ENCODE measurements around the gene DTX3. TPM values are rescaled to one million over a fixed set of nuclear protein-coding genes. Genes with fewer than 3 reads are reported as not detected.
"Not testable (repeated sequence)": the region's sequence is repeated elsewhere in the genome, so short reads cannot be mapped to it uniquely, and the experiment has no call there.

The DTX3 gene
- total and polyA plus RNA-seq, 2 of the 13 experiments (the other 11 are each of a cell fraction or from before 2014, with no cell fraction given) = 9.0 to 27.2 TPM

DNA sequence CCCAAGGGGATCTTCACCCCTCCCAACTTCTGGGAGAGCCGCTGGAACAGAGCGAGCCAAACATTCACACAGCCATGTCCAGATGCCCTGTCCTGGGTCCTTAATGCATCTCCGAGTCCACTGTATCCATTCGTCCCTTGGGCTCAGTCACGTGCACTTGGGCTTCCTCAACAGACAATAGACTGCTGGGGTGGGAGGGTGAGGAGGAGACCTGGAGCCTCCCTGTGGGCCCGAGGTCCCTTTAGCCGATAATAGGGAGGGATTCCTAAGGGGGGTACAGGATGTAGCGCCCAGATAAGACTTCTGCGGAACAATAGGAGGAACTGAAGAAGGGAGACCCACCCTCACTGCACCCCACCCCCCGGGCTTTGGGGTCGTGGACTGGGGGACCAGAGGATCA lies 13.3 kb downstream of the DTX3 start:
- no TSS peak for BruUV-seq (replicated peaks)
- H3K27me3 ChIP-seq (ENCODE audit: control insufficient read depth in 1 of 2, insufficient read depth in 2 of 2, low read length in 2 of 2) = peaks cover 16 to 40% of the 10 kb centered on the region in 2 experiments
- FAIRE-seq (no peak), ATAC-seq (no peak), DNase-seq (ENCODE audit: low spot score) (no peak)
- TF ChIP-seq RBFOX2 (IDR thresholded peaks at IDR 0.05; ENCODE audit: low read depth, low read length) (no peak), KMT2B (CRISPR knock-in tag; IDR thresholded peaks at IDR 0.05) (no peak), SMAD3 (CRISPR knock-in tag; IDR thresholded peaks at IDR 0.05) (no peak)
- H2AFZ ChIP-seq (ENCODE audit: low read length) = no peak overlapping the region
- no peak overlapping the region for H3K4me2 ChIP-seq (ENCODE audit: low read depth, low read length)
- H3K9me3 ChIP-seq (ENCODE audit: low read length) = no peaks in the 10 kb centered on the region
- POLR2A ChIA-PET = no interaction called here
- in situ Hi-C loops (cut with HindIII; ENCODE audit: extremely low pct_ligation_motif_present, low pct_unique_long_range_greater_than_20kb) (no loop called here), intact Hi-C loops (cut with micrococcal nuclease; ENCODE audit: unreplicated experiment) (no loop called here)
- CTCF ChIA-PET (ENCODE audit: low intra/inter-chr PET ratio, low total read pairs) = no interaction called here
- peaks cover 45% of the 10 kb centered on the region for H3K4me1 ChIP-seq (ENCODE audit: insufficient read depth, low read length)
- H3K4me3 ChIP-seq (replicated peaks in 1 of 3; ENCODE audit: insufficient read depth in 1 of 3, low read depth in 2 of 3, low read length in 3 of 3) = no peak overlapping the region
- H3K27ac ChIP-seq (ENCODE audit: extremely low read length, insufficient read depth, low read length) = no peak overlapping the region
- WGBS (ENCODE audit: low lambda C conversion rate) = 48% methylated on average over 11 of the region's 11 CpGs
- H3K79me2 ChIP-seq (ENCODE audit: insufficient read depth, low read length) = no peaks in the 10 kb centered on the region
- H3K36me3 ChIP-seq (replicated peaks in 1 of 2; ENCODE audit: control insufficient read depth in 1 of 2, insufficient read depth in 2 of 2, low read length in 2 of 2) = no peaks in the 10 kb centered on the region
- no peaks in the 10 kb centered on the region for H4K20me1 ChIP-seq (ENCODE audit: insufficient read depth, low read length)
- no peak overlapping the region for H3K9ac ChIP-seq (ENCODE audit: insufficient read depth, low read depth, low read length)

DNA sequence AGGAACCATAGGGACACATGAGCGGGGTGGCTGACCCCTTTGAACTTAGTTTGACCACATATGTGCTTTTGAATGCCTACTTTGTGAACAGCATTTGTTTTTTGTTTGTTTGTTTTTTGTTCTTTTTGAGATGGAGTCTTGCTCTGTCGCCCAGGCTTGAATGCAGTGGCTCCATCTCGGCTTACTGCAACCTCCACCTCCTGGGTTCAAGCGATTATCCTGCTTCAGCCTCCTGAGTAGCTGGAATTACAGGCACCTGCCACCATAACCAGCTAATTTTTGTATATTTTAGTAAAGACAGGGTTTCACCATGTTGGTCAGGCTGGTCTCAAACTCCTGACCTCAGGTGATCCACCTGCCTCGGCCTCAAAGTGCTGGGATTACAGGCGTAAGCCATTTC lies 13.8 kb downstream of the DTX3 start:
- H3K79me2 ChIP-seq (ENCODE audit: insufficient read depth, low read length); CTCF ChIA-PET (ENCODE audit: low intra/inter-chr PET ratio, low total read pairs); POLR2A ChIA-PET; BruUV-seq (replicated peaks); FAIRE-seq; H4K20me1 ChIP-seq (ENCODE audit: insufficient read depth, low read length); in situ Hi-C loops (cut with HindIII; ENCODE audit: extremely low pct_ligation_motif_present, low pct_unique_long_range_greater_than_20kb); H3K36me3 ChIP-seq (replicated peaks in 1 of 2; ENCODE audit: control insufficient read depth in 1 of 2, insufficient read depth in 2 of 2, low read length in 2 of 2); ATAC-seq; H3K27ac ChIP-seq (ENCODE audit: extremely low read length, insufficient read depth, low read length); intact Hi-C loops (cut with micrococcal nuclease; ENCODE audit: unreplicated experiment); H3K9me3 ChIP-seq (ENCODE audit: low read length); H3K4me2 ChIP-seq (ENCODE audit: low read depth, low read length); H2AFZ ChIP-seq (ENCODE audit: low read length); H3K9ac ChIP-seq (ENCODE audit: insufficient read depth, low read depth, low read length); DNase-seq (ENCODE audit: low spot score); H3K4me3 ChIP-seq (replicated peaks in 1 of 3; ENCODE audit: insufficient read depth in 1 of 3, low read depth in 2 of 3, low read length in 3 of 3): not testable (repeated sequence)
- WGBS (ENCODE audit: low lambda C conversion rate) = 77% methylated on average over 6 of the region's 6 CpGs
- H3K4me1 ChIP-seq (ENCODE audit: insufficient read depth, low read length) = peaks cover 42% of the 10 kb centered on the region
- peaks cover 16 to 43% of the 10 kb centered on the region in 2 experiments for H3K27me3 ChIP-seq (ENCODE audit: control insufficient read depth in 1 of 2, insufficient read depth in 2 of 2, low read length in 2 of 2)

Data from HepG2 (cell line).